Activated CD8-positive, alpha-beta memory T cell treated with anti-CD3 and anti-CD28 coated beads, Interleukin-2, amount 10 ng/mL, durations not matched to agents 7 days and 5 days (primary cell): Measurements from ENCODE around the gene TBC1D25. TPM values are rescaled to one million over a fixed set of nuclear protein-coding genes. Genes with fewer than 3 reads are reported as not detected.

Experiments
- ATAC-seq: fragments of 150-1000 bp; cut with Tn5 transposase; one replicate; pipeline ENCODE4 v1.10.0; 2021; ENCODE audit warnings: moderate library complexity
- CTCF ChIA-PET: fragments of 350-600 bp; sonication (Branson Sonifier 250); formaldehyde crosslinking; loops from one replicate; lab custom pipeline; 2021; ENCODE audit warnings: antibody characterized with exemption; lab: Charles Lee
- DNase-seq: peaks from one replicate; pipeline ENCODE4 v3.0.0-alpha.2; 2020
- H3K27ac Mint-ChIP-seq: one replicate; pipeline ENCODE4 v1.8.0; 2021; ENCODE audit warnings: mild to moderate bottlenecking, mixed read lengths
- H3K27me3 Mint-ChIP-seq: one replicate; pipeline ENCODE4 v1.8.0; 2021; ENCODE audit warnings: mixed read lengths
- H3K36me3 Mint-ChIP-seq: one replicate; pipeline ENCODE4 v1.8.0; 2021; ENCODE audit warnings: mild to moderate bottlenecking, mixed read lengths
- H3K4me1 Mint-ChIP-seq: one replicate; pipeline ENCODE4 v1.8.0; 2021; ENCODE audit warnings: mixed read lengths
- H3K4me3 Mint-ChIP-seq: one replicate; pipeline ENCODE4 v1.8.0; 2021; ENCODE audit warnings: mild to moderate bottlenecking, moderate library complexity, mixed read lengths
- H3K9me3 Mint-ChIP-seq: one replicate; pipeline ENCODE4 v1.8.0; 2022; ENCODE audit warnings: low read depth, mixed read lengths
- total RNA-seq, 2 experiments: library from RNA; stranded (reverse); gene quantifications; one replicate each; pipeline ENCODE4 v1.2.3, GENCODE V29; 2021

TBC1D25 gene
- total RNA-seq = 10 to 100 TPM; 23.2 to 26.3 TPM

GRCh38 chrX:48539345-48540027, at the start of gene TBC1D25:
TBC1D25 (plus strand) TSS chrX:48539714; CDS start chrX:48539798, 84 bp downstream.
- Mint-ChIP-seq H3K9me3 (no peaks in the 10 kb centered on the region), H3K36me3 (peaks cover 14% of the 10 kb centered on the region), H3K27ac (peak within 1 kb of the TSS; percentile 98), H3K27me3 (no peaks in the 10 kb centered on the region), H3K4me3 (peak within 1 kb of the TSS; percentile 83), H3K4me1 (peaks cover 25% of the 10 kb centered on the region)
- DNase-seq (peak; percentile 99), ATAC-seq (peak; percentile 79)
- CTCF ChIA-PET = interaction anchor here (0.5 to 2.3 kb wide), 20 partner anchors 9 to 541 kb away, joined by 3 to 16 read pairs (median 4); partner anchors contain the start of genes EBP, FTSJ1, PORCN and RBM3

- H3K9me3 Mint-ChIP-seq = no peaks in the 10 kb centered on the region
- no peak overlapping the region for H3K4me3 Mint-ChIP-seq
- DNase-seq (no peak), ATAC-seq (no peak)
- no peaks in the 10 kb centered on the region for H3K4me1 Mint-ChIP-seq
- peaks cover 4% of the 10 kb centered on the region for H3K36me3 Mint-ChIP-seq
- H3K27ac Mint-ChIP-seq = no peak overlapping the region
- H3K27me3 Mint-ChIP-seq = no peaks in the 10 kb centered on the region
- CTCF ChIA-PET = no interaction called here
Measured at GRCh38 chrX:48489892-48490291, 49.6 kb upstream of the TBC1D25 start.

GRCh38 chrX:48490661-48491060, 48.9 kb upstream of the TBC1D25 start:
- ATAC-seq = no peak
- Mint-ChIP-seq H3K4me1 (no peaks in the 10 kb centered on the region), H3K36me3 (peaks cover 4% of the 10 kb centered on the region), H3K9me3 (no peaks in the 10 kb centered on the region), H3K27me3 (no peaks in the 10 kb centered on the region), H3K4me3 (no peak overlapping the region), H3K27ac (no peak overlapping the region)
- no peak for DNase-seq
- CTCF ChIA-PET = no interaction called here

GRCh38 chrX:48491809-48492208, 47.7 kb upstream of the TBC1D25 start:
- Mint-ChIP-seq H3K27ac (no peak overlapping the region), H3K4me3 (no peak overlapping the region), H3K4me1 (no peaks in the 10 kb centered on the region), H3K36me3 (peaks cover 4% of the 10 kb centered on the region), H3K9me3 (no peaks in the 10 kb centered on the region), H3K27me3 (no peaks in the 10 kb centered on the region)
- CTCF ChIA-PET = no interaction called here
- DNase-seq (no peak), ATAC-seq (no peak)

- Mint-ChIP-seq H3K36me3 (peaks cover under 1% of the 10 kb centered on the region), H3K4me1 (no peaks in the 10 kb centered on the region), H3K27ac (no peak overlapping the region), H3K4me3 (no peak overlapping the region), H3K9me3 (no peaks in the 10 kb centered on the region), H3K27me3 (no peaks in the 10 kb centered on the region)
- DNase-seq = no peak
- ATAC-seq = no peak
- CTCF ChIA-PET = interaction anchor here (2.4 kb wide), 1 partner anchor 16 kb away, joined by 5 read pairs; no protein-coding TSS in a partner anchor
Measured at GRCh38 chrX:48492293-48492910, 47.1 kb upstream of the TBC1D25 start.

- H3K36me3 Mint-ChIP-seq = no peaks in the 10 kb centered on the region
- CTCF ChIA-PET = interaction anchor here (0.9 to 2.4 kb wide), 4 partner anchors 14 to 46 kb away, joined by 4 to 5 read pairs (median 4); partner anchors contain the start of gene TBC1D25
- no peaks in the 10 kb centered on the region for H3K9me3 Mint-ChIP-seq
- ATAC-seq (no peak), DNase-seq (no peak)
- no peak overlapping the region for H3K4me3 Mint-ChIP-seq
- no peaks in the 10 kb centered on the region for H3K27me3 Mint-ChIP-seq
- H3K27ac Mint-ChIP-seq = no peak overlapping the region
- peaks cover 4% of the 10 kb centered on the region for H3K4me1 Mint-ChIP-seq
Measured at GRCh38 chrX:48493890-48494364, 45.6 kb upstream of the TBC1D25 start.

GRCh38 chrX:48496660-48497059, 42.9 kb upstream of the TBC1D25 start:
- CTCF ChIA-PET = no interaction called here
- H3K27me3 Mint-ChIP-seq = no peaks in the 10 kb centered on the region
- H3K27ac Mint-ChIP-seq = no peak overlapping the region
- DNase-seq = no peak
- H3K9me3 Mint-ChIP-seq = no peaks in the 10 kb centered on the region
- no peaks in the 10 kb centered on the region for H3K36me3 Mint-ChIP-seq
- peaks cover 4% of the 10 kb centered on the region for H3K4me1 Mint-ChIP-seq
- no peak for ATAC-seq
- no peak overlapping the region for H3K4me3 Mint-ChIP-seq

GRCh38 chrX:48497871-48498270, 41.6 kb upstream of the TBC1D25 start:
- Mint-ChIP-seq H3K36me3 (no peaks in the 10 kb centered on the region), H3K27me3 (no peaks in the 10 kb centered on the region), H3K4me3 (no peak overlapping the region), H3K4me1 (peaks cover 4% of the 10 kb centered on the region), H3K27ac (no peak overlapping the region), H3K9me3 (no peaks in the 10 kb centered on the region)
- DNase-seq = no peak
- no peak for ATAC-seq
- CTCF ChIA-PET = no interaction called here

- peaks cover 4% of the 10 kb centered on the region for H3K4me1 Mint-ChIP-seq
- no peaks in the 10 kb centered on the region for H3K36me3 Mint-ChIP-seq
- H3K9me3 Mint-ChIP-seq = no peaks in the 10 kb centered on the region
- H3K4me3 Mint-ChIP-seq = no peak overlapping the region
- ATAC-seq = no peak
- no peaks in the 10 kb centered on the region for H3K27me3 Mint-ChIP-seq
- H3K27ac Mint-ChIP-seq = no peak overlapping the region
- CTCF ChIA-PET = no interaction called here
- DNase-seq = no peak
Measured at GRCh38 chrX:48498374-48498809, 41.1 kb upstream of the TBC1D25 start.

- H3K4me1 Mint-ChIP-seq = peaks cover 3% of the 10 kb centered on the region
- no peak overlapping the region for H3K4me3 Mint-ChIP-seq
- H3K9me3 Mint-ChIP-seq = no peaks in the 10 kb centered on the region
- no peak overlapping the region for H3K27ac Mint-ChIP-seq
- ATAC-seq (no peak), DNase-seq (no peak)
- no peaks in the 10 kb centered on the region for H3K27me3 Mint-ChIP-seq
- H3K36me3 Mint-ChIP-seq = no peaks in the 10 kb centered on the region
- CTCF ChIA-PET = no interaction called here
Measured at GRCh38 chrX:48504261-48504660, 35.3 kb upstream of the TBC1D25 start.

- Mint-ChIP-seq H3K4me3 (no peak overlapping the region), H3K36me3 (no peaks in the 10 kb centered on the region), H3K27ac (no peak overlapping the region), H3K27me3 (no peaks in the 10 kb centered on the region), H3K4me1 (peaks cover 15% of the 10 kb centered on the region), H3K9me3 (no peaks in the 10 kb centered on the region)
- CTCF ChIA-PET = no interaction called here
- DNase-seq (no peak), ATAC-seq (no peak)
Measured at GRCh38 chrX:48505481-48505880, 34.0 kb upstream of the TBC1D25 start.

GRCh38 chrX:48507246-48507645, 32.3 kb upstream of the TBC1D25 start:
- H3K27ac Mint-ChIP-seq = no peak overlapping the region
- peaks cover 29% of the 10 kb centered on the region for H3K4me1 Mint-ChIP-seq
- peaks cover 9% of the 10 kb centered on the region for H3K36me3 Mint-ChIP-seq
- ATAC-seq (no peak), DNase-seq (no peak)
- H3K27me3 Mint-ChIP-seq = no peaks in the 10 kb centered on the region
- no peaks in the 10 kb centered on the region for H3K9me3 Mint-ChIP-seq
- CTCF ChIA-PET = interaction anchor here (1.6 to 2.3 kb wide), 2 partner anchors 14 to 32 kb away, joined by 5 to 8 read pairs; partner anchors contain the start of gene TBC1D25
- no peak overlapping the region for H3K4me3 Mint-ChIP-seq

GRCh38 chrX:48508400-48509244, 30.9 kb upstream of the TBC1D25 start, which contains the start of gene PORCN:
PORCN (plus strand) TSS chrX:48508992; CDS start chrX:48509821, 829 bp downstream.
- H3K4me1 Mint-ChIP-seq = peaks cover 30% of the 10 kb centered on the region
- H3K4me3 Mint-ChIP-seq = peak within 1 kb of the TSS; percentile 90
- H3K27me3 Mint-ChIP-seq = no peaks in the 10 kb centered on the region
- ATAC-seq (peak; percentile 98), DNase-seq (peak; percentile 87)
- peaks cover 9% of the 10 kb centered on the region for H3K36me3 Mint-ChIP-seq
- peak within 1 kb of the TSS; percentile 84 for H3K27ac Mint-ChIP-seq
- CTCF ChIA-PET = interaction anchor here (1.6 to 2.3 kb wide), 2 partner anchors 15 to 31 kb away, joined by 5 to 8 read pairs; partner anchors contain the start of gene TBC1D25
- no peaks in the 10 kb centered on the region for H3K9me3 Mint-ChIP-seq
